ENCODE data around the gene GSTM3. TPM values are rescaled to one million over a fixed set of nuclear protein-coding genes. Genes with fewer than 3 reads are reported as not detected.

Gene GSTM3
- total and polyA plus RNA-seq, 2 of the 13 experiments (the other 11 are each of a cell fraction or from before 2014, with no cell fraction given) = 127 to 142 TPM

DNA sequence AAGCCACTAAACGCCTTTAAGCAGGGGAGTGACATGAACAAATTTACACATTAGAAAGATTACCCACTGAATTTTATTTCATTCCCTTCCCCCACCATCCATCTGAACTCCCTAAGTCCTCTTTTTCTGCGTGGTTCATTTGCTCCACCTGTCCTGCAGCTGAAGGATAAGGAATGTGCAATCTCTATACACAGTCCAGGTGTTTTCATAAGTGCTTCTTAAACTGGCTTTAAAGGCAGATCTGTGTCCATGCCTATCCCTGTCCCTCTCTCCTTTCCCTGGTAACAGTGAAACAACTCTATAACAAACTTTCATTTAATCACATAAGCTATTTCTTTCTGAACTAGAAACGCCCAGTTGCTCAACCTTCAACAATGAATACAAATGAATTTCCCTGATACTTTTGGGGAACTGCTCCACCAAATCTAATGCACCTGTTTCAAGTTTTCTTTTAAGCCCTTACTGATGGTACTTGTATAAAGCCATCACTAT lies 8.4 kb downstream of the GSTM3 start (continued):
- TF ChIP-seq, protein P1, sequence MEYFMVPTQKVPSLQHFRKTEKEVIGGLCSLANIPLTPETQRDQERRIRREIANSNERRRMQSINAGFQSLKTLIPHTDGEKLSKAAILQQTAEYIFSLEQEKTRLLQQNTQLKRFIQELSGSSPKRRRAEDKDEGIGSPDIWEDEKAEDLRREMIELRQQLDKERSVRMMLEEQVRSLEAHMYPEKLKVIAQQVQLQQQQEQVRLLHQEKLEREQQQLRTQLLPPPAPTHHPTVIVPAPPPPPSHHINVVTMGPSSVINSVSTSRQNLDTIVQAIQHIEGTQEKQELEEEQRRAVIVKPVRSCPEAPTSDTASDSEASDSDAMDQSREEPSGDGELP (IDR thresholded peaks at IDR 0.05; ENCODE audit: borderline replicate concordance, low read depth) = no peak
- no peak for TF ChIP-seq ZNF773 (CRISPR knock-in tag; IDR thresholded peaks at IDR 0.05; ENCODE audit: borderline replicate concordance)
- TF ChIP-seq, protein P2, sequence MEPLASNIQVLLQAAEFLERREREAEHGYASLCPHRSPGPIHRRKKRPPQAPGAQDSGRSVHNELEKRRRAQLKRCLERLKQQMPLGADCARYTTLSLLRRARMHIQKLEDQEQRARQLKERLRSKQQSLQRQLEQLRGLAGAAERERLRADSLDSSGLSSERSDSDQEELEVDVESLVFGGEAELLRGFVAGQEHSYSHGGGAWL (CRISPR knock-in tag; IDR thresholded peaks at IDR 0.05) = no peak

DNA sequence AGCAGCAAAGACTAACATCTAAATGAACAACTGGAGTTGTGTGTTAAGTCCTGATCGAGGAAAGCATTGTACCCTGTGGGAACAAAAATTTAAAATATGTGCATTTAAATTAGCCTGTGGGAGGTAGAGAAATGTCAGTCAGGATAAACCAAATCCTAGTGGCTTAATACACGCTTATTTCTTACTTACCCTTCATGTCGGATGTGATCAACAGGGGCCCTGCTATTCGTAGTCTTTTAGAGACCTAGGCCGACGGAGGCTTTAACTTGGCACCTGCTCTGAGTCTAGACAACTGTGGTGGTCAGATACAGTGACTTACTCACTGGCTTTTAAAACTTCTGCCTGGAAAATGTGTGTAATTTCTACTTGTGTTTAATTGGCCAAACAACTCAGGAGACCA lies 10.2 kb downstream of the GSTM3 start:
- TF ChIP-seq ZNF337 (CRISPR knock-in tag; IDR thresholded peaks at IDR 0.05; ENCODE audit: borderline replicate concordance, low read depth) = no peak
- TF ChIP-seq EHMT2 (IDR thresholded peaks at IDR 0.05; ENCODE audit: borderline replicate concordance, low read depth, low read length) = no peak
- no peak for TF ChIP-seq RFX3 (CRISPR knock-in tag; IDR thresholded peaks at IDR 0.05)
- TF ChIP-seq, protein P3, sequence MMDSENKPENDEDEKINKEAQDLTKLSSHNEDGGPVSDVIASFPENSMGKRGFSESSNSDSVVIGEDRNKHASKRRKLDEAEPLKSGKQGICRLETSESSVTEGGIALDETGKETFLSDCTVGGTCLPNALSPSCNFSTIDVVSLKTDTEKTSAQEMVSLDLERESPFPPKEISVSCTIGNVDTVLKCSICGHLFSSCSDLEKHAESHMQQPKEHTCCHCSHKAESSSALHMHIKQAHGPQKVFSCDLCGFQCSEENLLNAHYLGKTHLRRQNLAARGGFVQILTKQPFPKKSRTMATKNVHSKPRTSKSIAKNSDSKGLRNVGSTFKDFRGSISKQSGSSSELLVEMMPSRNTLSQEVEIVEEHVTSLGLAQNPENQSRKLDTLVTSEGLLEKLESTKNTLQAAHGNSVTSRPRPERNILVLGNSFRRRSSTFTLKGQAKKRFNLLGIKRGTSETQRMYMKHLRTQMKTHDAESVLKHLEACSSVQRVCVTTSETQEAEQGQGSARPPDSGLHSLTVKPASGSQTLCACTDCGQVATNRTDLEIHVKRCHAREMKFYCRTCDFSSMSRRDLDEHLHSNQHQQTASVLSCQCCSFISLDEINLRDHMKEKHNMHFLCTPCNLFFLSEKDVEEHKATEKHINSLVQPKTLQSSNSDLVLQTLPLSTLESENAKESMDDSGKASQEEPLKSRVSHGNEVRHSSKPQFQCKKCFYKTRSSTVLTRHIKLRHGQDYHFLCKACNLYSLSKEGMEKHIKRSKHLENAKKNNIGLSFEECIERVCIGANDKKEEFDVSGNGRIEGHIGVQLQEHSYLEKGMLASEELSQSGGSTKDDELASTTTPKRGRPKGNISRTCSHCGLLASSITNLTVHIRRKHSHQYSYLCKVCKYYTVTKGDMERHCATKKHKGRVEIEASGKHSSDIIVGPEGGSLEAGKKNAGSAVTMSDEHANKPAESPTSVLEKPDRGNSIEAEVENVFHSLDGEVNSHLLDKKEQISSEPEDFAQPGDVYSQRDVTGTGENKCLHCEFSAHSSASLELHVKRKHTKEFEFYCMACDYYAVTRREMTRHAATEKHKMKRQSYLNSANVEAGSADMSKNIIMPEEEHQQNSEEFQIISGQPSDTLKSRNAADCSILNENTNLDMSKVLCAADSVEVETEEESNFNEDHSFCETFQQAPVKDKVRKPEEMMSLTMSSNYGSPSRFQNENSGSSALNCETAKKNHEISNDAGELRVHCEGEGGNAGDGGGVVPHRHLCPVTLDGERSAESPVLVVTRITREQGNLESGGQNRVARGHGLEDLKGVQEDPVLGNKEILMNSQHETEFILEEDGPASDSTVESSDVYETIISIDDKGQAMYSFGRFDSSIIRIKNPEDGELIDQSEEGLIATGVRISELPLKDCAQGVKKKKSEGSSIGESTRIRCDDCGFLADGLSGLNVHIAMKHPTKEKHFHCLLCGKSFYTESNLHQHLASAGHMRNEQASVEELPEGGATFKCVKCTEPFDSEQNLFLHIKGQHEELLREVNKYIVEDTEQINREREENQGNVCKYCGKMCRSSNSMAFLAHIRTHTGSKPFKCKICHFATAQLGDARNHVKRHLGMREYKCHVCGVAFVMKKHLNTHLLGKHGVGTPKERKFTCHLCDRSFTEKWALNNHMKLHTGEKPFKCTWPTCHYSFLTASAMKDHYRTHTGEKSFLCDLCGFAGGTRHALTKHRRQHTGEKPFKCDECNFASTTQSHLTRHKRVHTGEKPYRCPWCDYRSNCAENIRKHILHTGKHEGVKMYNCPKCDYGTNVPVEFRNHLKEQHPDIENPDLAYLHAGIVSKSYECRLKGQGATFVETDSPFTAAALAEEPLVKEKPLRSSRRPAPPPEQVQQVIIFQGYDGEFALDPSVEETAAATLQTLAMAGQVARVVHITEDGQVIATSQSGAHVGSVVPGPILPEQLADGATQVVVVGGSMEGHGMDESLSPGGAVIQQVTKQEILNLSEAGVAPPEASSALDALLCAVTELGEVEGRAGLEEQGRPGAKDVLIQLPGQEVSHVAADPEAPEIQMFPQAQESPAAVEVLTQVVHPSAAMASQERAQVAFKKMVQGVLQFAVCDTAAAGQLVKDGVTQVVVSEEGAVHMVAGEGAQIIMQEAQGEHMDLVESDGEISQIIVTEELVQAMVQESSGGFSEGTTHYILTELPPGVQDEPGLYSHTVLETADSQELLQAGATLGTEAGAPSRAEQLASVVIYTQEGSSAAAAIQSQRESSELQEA (CRISPR knock-in tag; IDR thresholded peaks at IDR 0.05; ENCODE audit: not compliant biosample characterization) = no peak
- TF ChIP-seq ZNF326 (CRISPR knock-in tag; IDR thresholded peaks at IDR 0.05; ENCODE audit: borderline replicate concordance) = no peak
- TF ChIP-seq MEIS1 (CRISPR knock-in tag; IDR thresholded peaks at IDR 0.05; ENCODE audit: borderline replicate concordance) = no peak
- in situ Hi-C loops (cut with HindIII; ENCODE audit: extremely low pct_ligation_motif_present, low pct_unique_long_range_greater_than_20kb) = no loop called here

More for the DNA sequence above, 10.2 kb downstream of the GSTM3 start:
- no peak overlapping the region for H2AFZ ChIP-seq (ENCODE audit: low read length)
- ATAC-seq (no peak), DNase-seq (ENCODE audit: low spot score) (no peak), FAIRE-seq (no peak)
- no peak overlapping the region for H3K4me3 ChIP-seq (replicated peaks in 1 of 3; ENCODE audit: insufficient read depth in 1 of 3, low read depth in 2 of 3, low read length in 3 of 3)
- H3K4me2 ChIP-seq (ENCODE audit: low read depth, low read length) = no peak overlapping the region
- H3K27me3 ChIP-seq (ENCODE audit: control insufficient read depth in 1 of 2, insufficient read depth in 2 of 2, low read length in 2 of 2) = no peaks in the 10 kb centered on the region
- CTCF ChIA-PET (ENCODE audit: low intra/inter-chr PET ratio, low total read pairs) = no interaction called here
- H3K36me3 ChIP-seq (replicated peaks in 1 of 2; ENCODE audit: control insufficient read depth in 1 of 2, insufficient read depth in 2 of 2, low read length in 2 of 2) = no peaks in the 10 kb centered on the region
- intact Hi-C loops (cut with micrococcal nuclease; ENCODE audit: unreplicated experiment) = loop anchor here (5.0 kb wide), 1 partner anchor 42 kb away; no protein-coding TSS in a partner anchor
- H3K9me3 ChIP-seq (ENCODE audit: low read length) = no peaks in the 10 kb centered on the region
- WGBS (ENCODE audit: low lambda C conversion rate) = 93% methylated on average over 6 of the region's 6 CpGs
- peaks cover 45% of the 10 kb centered on the region for H3K4me1 ChIP-seq (ENCODE audit: insufficient read depth, low read length)
- no TSS peak for BruUV-seq (replicated peaks)
- H3K79me2 ChIP-seq (ENCODE audit: insufficient read depth, low read length) = no peaks in the 10 kb centered on the region
- no peak overlapping the region for H3K27ac ChIP-seq (ENCODE audit: extremely low read length, insufficient read depth, low read length)
- POLR2A ChIA-PET = no interaction called here
- H3K9ac ChIP-seq (ENCODE audit: insufficient read depth, low read depth, low read length) = no peak overlapping the region
- no peaks in the 10 kb centered on the region for H4K20me1 ChIP-seq (ENCODE audit: insufficient read depth, low read length)

Measured in HepG2 (cell line).